ENCODE results near the gene L1CAM. TPM values are rescaled to one million over a fixed set of nuclear protein-coding genes. Genes with fewer than 3 reads are reported as not detected.

The L1CAM gene
- total and polyA plus RNA-seq, 9 of the 15 experiments (the other 6 are each of a cell fraction or from before 2014, with no cell fraction given), result 0.09 to 0.86 (median 0.26) TPM; not detected in 3

GRCh38 chrX:153875391-153876111 is 10.4 kb downstream of the L1CAM start (continued):
- peak; percentile 100 for TF ChIP-seq REST (IDR thresholded peaks at IDR 0.05; ENCODE audit: borderline replicate concordance)
- TF ChIP-seq REST (CRISPR knock-in tag; IDR thresholded peaks at IDR 0.05; ENCODE audit: low read depth), result peak; percentile 100
- no peak for TF ChIP-seq PTTG1 (tag; IDR thresholded peaks at IDR 0.05; ENCODE audit: low read depth)
- peak in 1 of 2 experiments; percentile 96; a peak in 2 of 4 replicates for TF ChIP-seq SRF (CRISPR knock-in tag; IDR thresholded peaks at IDR 0.05)
- peak; percentile 60; the same call in 1 of the 2 replicates for TF ChIP-seq RB1 (IDR thresholded peaks at IDR 0.05; ENCODE audit: low read depth)
- TF ChIP-seq RCOR1 (IDR thresholded peaks at IDR 0.05; ENCODE audit: borderline replicate concordance in 1 of 2, low read depth in 2 of 2, low read length in 2 of 2), result peak in 1 of 2 experiments; percentile 96; a peak in 2 of 4 replicates
- peak; percentile 69 for TF ChIP-seq USF1 (CRISPR knock-in tag; IDR thresholded peaks at IDR 0.05)
- no peak for TF ChIP-seq RFX5 (IDR thresholded peaks at IDR 0.05; ENCODE audit: low read depth, low read length)
- TF ChIP-seq CTCF (IDR thresholded peaks at IDR 0.05 in 2 of 3, conservative IDR thresholded peaks at IDR 0.05 in 1 of 3; ENCODE audit: insufficient read depth in 2 of 3, low read depth in 1 of 3, low read length in 3 of 3), result no peak
- TF ChIP-seq BHLHE40 (IDR thresholded peaks at IDR 0.05; ENCODE audit: low read length), result no peak
- no peak for TF ChIP-seq MTA1 (IDR thresholded peaks at IDR 0.05; ENCODE audit: borderline replicate concordance)
- TF ChIP-seq CHD2 (IDR thresholded peaks at IDR 0.05; ENCODE audit: low read depth, low read length), result no peak
- no peak for TF ChIP-seq FOXA1 (IDR thresholded peaks at IDR 0.05; ENCODE audit: borderline replicate concordance)
- peak; percentile 90 for TF ChIP-seq ZBTB33 (CRISPR knock-in tag; IDR thresholded peaks at IDR 0.05)
- peak; percentile 45; the same call in 1 of the 2 replicates for TF ChIP-seq KLF6 (CRISPR knock-in tag; IDR thresholded peaks at IDR 0.05; ENCODE audit: borderline replicate concordance)

All from K562 (cell line).